ENCODE measurements around the gene NDUFB11. TPM values are rescaled to one million over a fixed set of nuclear protein-coding genes. Genes with fewer than 3 reads are reported as not detected.
A peak's percentile ranks its signal among the peaks of the same experiment; 100 is the strongest.

Gene NDUFB11
- total RNA-seq, 1 experiment from 2014 or later: 78.9 TPM

GRCh38 chrX:47143894-47144625, 442 bp downstream of the NDUFB11 start:
- Histone ChIP-seq H3K9me2 (ENCODE audit: insufficient read depth) (no peaks in the 10 kb centered on the region), H3K27me3 (ENCODE audit: insufficient read depth, low read length) (no peaks in the 10 kb centered on the region), H3K27ac (ENCODE audit: low read depth, low read length) (peak overlapping the region; percentile 79), H4K20me1 (ENCODE audit: insufficient read depth) (no peaks in the 10 kb centered on the region), H3K9me3 (ENCODE audit: control insufficient read depth in 1 of 2, insufficient read depth in 1 of 2, low read depth in 1 of 2, low read length in 2 of 2) (no peaks in the 10 kb centered on the region), H3K4me3 (replicated peaks in 1 of 2; ENCODE audit: low read depth in 1 of 2, low read length in 2 of 2) (peak overlapping the region; percentile 65 to 77), H3K36me3 (ENCODE audit: control insufficient read depth in 1 of 2, insufficient read depth in 2 of 2, low read length in 2 of 2) (no peaks in the 10 kb centered on the region; a peak in 1 of 4 replicates), H3K79me2 (ENCODE audit: insufficient read depth, low read length) (peaks cover 55% of the 10 kb centered on the region), H3K9ac (ENCODE audit: low read length) (peak overlapping the region; percentile 84), H2AFZ (ENCODE audit: low read depth, low read length, poor library complexity, severe bottlenecking) (no peak overlapping the region), H3K4me2 (ENCODE audit: low read length) (peak overlapping the region; percentile 89), H3K4me1 (ENCODE audit: control insufficient read depth in 1 of 2, insufficient read depth in 2 of 2, low read length in 2 of 2) (peaks cover 0 to 13% of the 10 kb centered on the region in 2 experiments; a peak in 2 of 4 replicates)
- intact Hi-C loops (cut with micrococcal nuclease): no loop called here
- BruUV-seq (replicated peaks): TSS peak; percentile 78
- ChIA-PET RAD21 (ENCODE audit: low non-redundant PET in 1 of 2, low total read pairs in 2 of 2, uncharacterized antibody in 2 of 2, unreplicated experiment in 2 of 2) (no interaction called here), CTCF (interaction anchor here (1.2 to 1.9 kb wide), 7 partner anchors 8 to 111 kb away, joined by 3 to 14 read pairs (median 4); no protein-coding TSS in a partner anchor), POLR2A (interaction anchor here (0.7 to 1.5 kb wide), 4 partner anchors 9 to 348 kb away, joined by 3 to 12 read pairs (median 7); no protein-coding TSS in a partner anchor)
- no peak for TF ChIP-seq EZH2phosphoT487 (IDR thresholded peaks at IDR 0.05; ENCODE audit: borderline replicate concordance)
- TF ChIP-seq CBX3 (IDR thresholded peaks at IDR 0.05; ENCODE audit: low read depth): no peak
- TF ChIP-seq YY1 (IDR thresholded peaks at IDR 0.05; ENCODE audit: extremely low read depth, insufficient replicate concordance, low read depth, low read length): no peak
- no peak for TF ChIP-seq SP1 (IDR thresholded peaks at IDR 0.05; ENCODE audit: low read depth)
- TF ChIP-seq SRF (IDR thresholded peaks at IDR 0.05; ENCODE audit: low read depth): no peak
- TF ChIP-seq SIN3A (IDR thresholded peaks at IDR 0.05; ENCODE audit: low read depth): no peak
- TF ChIP-seq TCF7L2 (IDR thresholded peaks at IDR 0.05; ENCODE audit: borderline replicate concordance, extremely low read depth, insufficient read depth, insufficient read length): no peak
- TF ChIP-seq EGR1 (IDR thresholded peaks at IDR 0.05; ENCODE audit: low read depth): no peak
- no peak for TF ChIP-seq ZNF274 (IDR thresholded peaks at IDR 0.05; ENCODE audit: low read depth, low read length)
- no peak for TF ChIP-seq ELF1 (IDR thresholded peaks at IDR 0.05; ENCODE audit: borderline replicate concordance, low read depth)
- no peak for TF ChIP-seq FOSL1 (IDR thresholded peaks at IDR 0.05; ENCODE audit: low read depth)
- TF ChIP-seq JUND (IDR thresholded peaks at IDR 0.05): no peak
- TF ChIP-seq POLR2A (IDR thresholded peaks at IDR 0.05; ENCODE audit: borderline replicate concordance, extremely low read depth, insufficient read depth, insufficient read length): no peak
- no peak for DNase-seq (ENCODE audit: low read depth, low spot score)
- peak; percentile 29 for ATAC-seq
